22Rv1 (cell line): ENCODE measurements around the gene ANO3.

Source experiments
- CTCF ChIP-seq: fragments of 450-650 bp; IDR thresholded peaks from 2 replicates; pipeline ENCODE4 v1.5.1; 2017; ENCODE audit warnings: mild to moderate bottlenecking
- ZFX ChIP-seq: fragments of 450-650 bp; IDR thresholded peaks from 2 replicates; pipeline ENCODE4 v1.6.1; 2017; ENCODE audit warnings: antibody characterized with exemption, borderline replicate concordance

DNA sequence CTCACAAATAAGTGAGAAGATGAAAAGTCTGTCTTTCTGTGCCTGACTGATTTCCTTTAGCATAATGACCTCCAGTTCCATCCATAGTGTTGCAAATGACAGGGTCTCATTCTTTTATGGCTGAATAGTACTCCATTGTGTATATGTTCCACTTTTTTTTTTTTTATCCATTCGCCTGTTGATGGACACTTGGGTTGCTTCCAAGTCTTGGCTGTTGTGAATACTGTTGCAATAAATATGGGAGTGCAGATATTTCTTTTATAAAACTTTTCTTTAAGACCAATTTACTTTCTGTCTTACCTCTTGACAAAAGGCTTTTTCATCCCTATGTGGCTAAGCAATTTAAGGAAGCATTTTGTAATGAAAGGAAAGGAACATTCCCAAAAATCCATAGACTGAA is 135.6 kb downstream of the ANO3 start:
- TF ChIP-seq CTCF (no peak), ZFX (no peak)
